DOHH2 (cell line): ENCODE results near the gene DTNB.

ENCODE experiments used
- H3F3A ChIP-seq: fragments of 200-600 bp; sonication (generic), shearing (Covaris generic); 2 replicates; pipeline ENCODE4 v1.6.0; 2016; ENCODE audit warnings: antibody characterized with exemption, mild to moderate bottlenecking; ENCODE audit not compliant: control insufficient read depth, insufficient read depth
- H3K27ac ChIP-seq: fragments of 200-600 bp; sonication (generic); 2 replicates; pipeline ENCODE4 v1.5.1; 2014; ENCODE audit warnings: low read depth, mild to moderate bottlenecking, low read length, moderate library complexity
- H3K27me3 ChIP-seq: fragments of 200-600 bp; sonication (generic); 2 replicates; pipeline ENCODE4 v1.6.1; 2014; ENCODE audit warnings: mild to moderate bottlenecking, low read length, mixed read lengths; ENCODE audit not compliant: control insufficient read depth
- H3K36me3 ChIP-seq: fragments of 200-600 bp; sonication (generic); 2 replicates; pipeline ENCODE4 v1.6.1; 2014; ENCODE audit warnings: mild to moderate bottlenecking, low read length, moderate library complexity, mixed read lengths; ENCODE audit not compliant: control insufficient read depth
- H3K4me1 ChIP-seq: fragments of 200-600 bp; sonication (generic); 2 replicates; pipeline ENCODE4 v1.6.1; 2014; ENCODE audit warnings: mild to moderate bottlenecking, low read length, mixed read lengths; ENCODE audit not compliant: control insufficient read depth
- H3K4me2 ChIP-seq: fragments of 200-600 bp; sonication (generic); 2 replicates; pipeline ENCODE4 v1.6.0; 2014; ENCODE audit warnings: mild to moderate bottlenecking, low read length, moderate library complexity
- H3K4me3 ChIP-seq: fragments of 200-600 bp; sonication (generic); 2 replicates; pipeline ENCODE4 v1.5.1; 2014; ENCODE audit warnings: mild to moderate bottlenecking, low read length, mixed read lengths
- H3K79me2 ChIP-seq: fragments of 200-600 bp; sonication (generic); 2 replicates; pipeline ENCODE4 v1.6.1; 2014; ENCODE audit warnings: mild to moderate bottlenecking, low read length, mixed read lengths; ENCODE audit not compliant: control insufficient read depth
- H3K9me2 ChIP-seq: fragments of 200-600 bp; sonication (generic); replicated peaks from 2 replicates; pipeline ENCODE4 v1.6.1; 2014; ENCODE audit warnings: mild to moderate bottlenecking, low read length, mixed read lengths; ENCODE audit not compliant: control insufficient read depth
- H3K9me3 ChIP-seq: fragments of 200-600 bp; sonication (generic); 2 replicates; pipeline ENCODE4 v1.6.1; 2014; ENCODE audit warnings: antibody characterized with exemption, low read length, mixed read lengths; ENCODE audit not compliant: control insufficient read depth, insufficient read depth
- H4K20me1 ChIP-seq: fragments of 200-600 bp; sonication (generic); 2 replicates; pipeline ENCODE4 v1.6.0; 2014; ENCODE audit warnings: low read depth, mild to moderate bottlenecking, antibody characterized with exemption, low read length, moderate library complexity; ENCODE audit not compliant: control insufficient read depth, insufficient read depth
- CTCF ChIP-seq: fragments of 200-600 bp; sonication (generic); IDR thresholded peaks from one replicate; pipeline ENCODE4 v1.5.1; 2014; ENCODE audit warnings: antibody characterized with exemption, mild to moderate bottlenecking, low read depth, low read length; ENCODE audit not compliant: poor library complexity, severe bottlenecking
- EZH2phosphoT487 ChIP-seq: fragments of 200-600 bp; sonication (generic); IDR thresholded peaks from 2 replicates; pipeline ENCODE4 v1.6.1; 2017; ENCODE audit warnings: borderline replicate concordance, mild to moderate bottlenecking, antibody characterized with exemption, low read length, moderate library complexity, mixed read lengths

DTNB gene

GRCh38 chr2:25582077-25582830 lies 91.1 kb downstream of the DTNB start:
- H4K20me1 ChIP-seq, result no peaks in the 10 kb centered on the region
- H3K27me3 ChIP-seq, result no peaks in the 10 kb centered on the region
- no peaks in the 10 kb centered on the region for H3K9me3 ChIP-seq
- peak overlapping the region; percentile 31 for H3K4me3 ChIP-seq
- peaks cover 6% of the 10 kb centered on the region for H3F3A ChIP-seq
- H3K4me2 ChIP-seq, result peak overlapping the region; percentile 55
- no peaks in the 10 kb centered on the region for H3K36me3 ChIP-seq
- H3K27ac ChIP-seq, result peak overlapping the region; percentile 40; the same call in 1 of the 2 replicates
- no peaks in the 10 kb centered on the region for H3K9me2 ChIP-seq
- H3K4me1 ChIP-seq, result peaks cover 26% of the 10 kb centered on the region
- TF ChIP-seq CTCF, result no peak
- no peaks in the 10 kb centered on the region for H3K79me2 ChIP-seq

- Histone ChIP-seq H3K79me2 (no peaks in the 10 kb centered on the region), H3K27ac (no peak overlapping the region), H4K20me1 (no peaks in the 10 kb centered on the region), H3K27me3 (no peaks in the 10 kb centered on the region), H3K4me1 (peaks cover 5% of the 10 kb centered on the region), H3K9me3 (no peaks in the 10 kb centered on the region), H3F3A (peaks cover 3% of the 10 kb centered on the region), H3K9me2 (no peaks in the 10 kb centered on the region), H3K4me2 (no peak overlapping the region), H3K36me3 (no peaks in the 10 kb centered on the region), H3K4me3 (no peak overlapping the region)
- TF ChIP-seq CTCF, result no peak
- no peak for TF ChIP-seq EZH2phosphoT487
Observed at GRCh38 chr2:25576596-25576995, 96.8 kb downstream of the DTNB start.

- H3K27me3 ChIP-seq, result no peaks in the 10 kb centered on the region
- no peaks in the 10 kb centered on the region for H4K20me1 ChIP-seq
- no peak overlapping the region for H3K4me3 ChIP-seq
- no peak for TF ChIP-seq CTCF
- TF ChIP-seq EZH2phosphoT487, result no peak
- H3K4me2 ChIP-seq, result no peak overlapping the region
- H3K4me1 ChIP-seq, result peaks cover 1% of the 10 kb centered on the region
- no peak overlapping the region for H3K27ac ChIP-seq
- no peaks in the 10 kb centered on the region for H3K9me3 ChIP-seq
- no peaks in the 10 kb centered on the region for H3K9me2 ChIP-seq
- no peaks in the 10 kb centered on the region for H3F3A ChIP-seq
- no peaks in the 10 kb centered on the region for H3K36me3 ChIP-seq
- no peaks in the 10 kb centered on the region for H3K79me2 ChIP-seq
Observed at GRCh38 chr2:25572638-25573037, 100.7 kb downstream of the DTNB start.
